Stimulated activated CD4-positive, alpha-beta T cell treated with anti-CD3 and anti-CD28 coated beads, Interleukin-4, amount 100 ng/mL, for 1 hour (primary cell): ENCODE data around the gene AKAP9.
"Not testable (repeated sequence)": the region's sequence is repeated elsewhere in the genome, so short reads cannot be mapped to it uniquely, and the experiment has no call there.

Source experiments
- DNase-seq: peaks from one replicate; pipeline ENCODE4 v3.0.0-alpha.2; 2020

Gene AKAP9

GRCh38 chr7:92141161-92141560 lies 200.5 kb downstream of the AKAP9 start:
- DNase-seq: no peak

DNA sequence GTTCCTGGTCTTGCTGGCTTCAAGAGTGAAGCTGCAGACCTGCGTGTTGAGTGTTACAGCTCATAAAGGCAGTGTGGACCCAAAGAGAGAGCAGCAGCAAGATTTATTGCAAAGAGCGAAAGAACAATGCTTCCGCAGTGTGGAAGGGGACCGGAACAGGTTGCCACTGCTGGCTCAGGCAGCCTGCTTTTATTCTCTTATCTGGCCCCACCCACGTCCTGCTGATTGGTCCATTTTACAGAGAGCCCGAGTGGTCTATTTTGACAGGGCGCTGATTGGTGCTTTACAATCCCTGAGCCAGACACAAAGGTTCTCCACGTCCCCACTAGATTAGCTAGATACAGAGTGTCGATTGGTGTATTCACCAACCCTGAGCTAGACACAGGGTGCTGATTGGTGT lies 202.1 kb downstream of the AKAP9 start:
- DNase-seq: not testable (repeated sequence)

- DNase-seq: not testable (repeated sequence)
Measured at GRCh38 chr7:92143192-92143880, 202.7 kb downstream of the AKAP9 start.

DNA sequence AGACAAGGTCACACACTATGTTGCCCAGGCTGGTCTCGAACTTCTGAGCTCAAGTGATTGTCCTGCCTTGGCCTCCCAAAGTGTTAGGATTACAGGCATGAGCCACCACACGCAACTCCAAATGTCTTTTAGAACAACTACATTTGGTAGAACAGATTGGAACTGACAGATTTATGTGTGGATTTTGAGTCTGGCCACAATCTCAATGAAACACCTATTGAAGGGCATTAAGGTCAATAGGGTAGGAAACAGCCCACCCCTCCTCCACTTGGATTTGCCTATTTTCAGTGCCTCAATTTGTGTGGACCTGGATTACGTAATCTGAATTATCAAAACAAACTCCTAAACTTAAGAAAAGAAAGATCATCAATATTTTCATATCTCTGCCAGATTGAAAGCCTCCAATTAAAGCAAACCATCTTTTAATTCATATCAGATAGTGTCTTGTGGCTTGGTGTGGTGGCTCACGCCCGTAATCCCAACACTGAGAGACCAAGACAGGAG lies 209.1 kb downstream of the AKAP9 start:
- DNase-seq: no peak

GRCh38 chr7:92150450-92151017 lies 209.9 kb downstream of the AKAP9 start:
- no peak for DNase-seq

GRCh38 chr7:92155108-92155739 lies 214.6 kb downstream of the AKAP9 start:
- DNase-seq: no peak

DNA sequence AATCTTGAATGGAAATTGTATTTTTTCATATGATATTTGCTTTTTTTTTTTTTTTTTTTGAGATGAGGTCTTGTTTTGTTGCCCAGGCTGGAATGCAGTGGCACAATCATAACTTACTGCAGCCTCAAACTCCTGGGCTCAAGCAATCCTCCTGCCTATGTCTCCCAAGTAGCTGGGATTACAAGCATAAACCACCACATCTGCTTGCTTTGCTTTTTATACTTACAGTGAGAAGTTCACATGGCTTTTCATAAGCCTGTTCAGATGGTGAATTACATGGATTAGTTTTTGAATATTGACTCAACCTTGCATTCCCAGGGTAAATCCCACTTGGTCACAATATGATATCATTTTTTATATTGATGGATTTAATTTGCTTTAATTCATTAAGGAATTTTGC lies 216.3 kb downstream of the AKAP9 start:
- DNase-seq: no peak

DNA sequence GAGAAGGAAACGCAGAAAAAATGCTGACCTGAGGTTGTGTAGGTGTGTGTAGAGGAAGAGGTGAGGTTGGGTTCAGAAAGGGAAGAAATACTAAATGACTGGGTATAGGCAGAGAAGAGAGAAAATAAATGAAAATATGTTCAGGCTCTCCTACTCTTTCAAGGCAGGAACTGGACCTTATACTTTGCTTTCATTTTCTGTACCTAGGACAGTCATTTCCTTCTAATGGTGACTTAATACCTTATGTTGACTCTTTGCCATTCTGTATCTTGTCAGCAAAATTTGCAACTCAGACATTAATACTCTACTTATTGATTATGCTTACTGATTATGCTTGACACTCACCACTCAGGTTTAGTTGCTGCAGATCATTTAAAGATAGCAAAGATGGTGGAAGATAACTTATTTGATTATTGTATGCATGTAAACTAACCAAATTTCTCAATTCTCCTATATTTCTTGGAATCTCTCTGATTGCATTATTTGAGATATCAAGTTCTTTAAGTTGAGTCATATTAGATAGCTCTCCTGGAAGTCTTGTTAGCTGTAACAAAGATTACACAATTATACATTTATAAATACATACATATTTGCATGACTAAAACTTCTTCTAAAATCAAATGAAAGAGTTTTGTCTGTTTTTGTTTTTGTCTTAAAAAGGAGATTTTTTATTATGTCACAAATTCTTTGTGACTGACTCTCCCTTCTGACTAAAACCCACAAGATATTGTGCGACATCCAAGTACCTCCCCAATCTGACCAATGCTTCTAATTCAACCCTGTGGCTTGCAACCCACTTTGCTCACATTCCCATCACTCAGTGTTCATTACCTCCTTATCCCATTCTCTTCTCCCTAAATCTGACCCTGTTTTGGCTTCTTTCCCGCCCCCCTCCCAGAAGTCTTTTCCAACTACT lies 218.3 kb downstream of the AKAP9 start:
- DNase-seq: no peak
